Measurements from ENCODE around the gene ALPK3.

Gene ALPK3
- total RNA-seq: 0.26 to 0.60 reads per million in 2 experiments

GRCh38 chr15:84816694-84817465 lies at the start of gene ALPK3:
TSS of gene ALPK3 (plus strand) at chr15:84817356. CDS start at chr15:84817453, 97 bp downstream.
- no peak for DNase-seq (ENCODE audit: low read depth)

- DNase-seq (ENCODE audit: low read depth): no peak
Observed at GRCh38 chr15:84772031-84772430, 45.1 kb upstream of the ALPK3 start.

GRCh38 chr15:84772467-84772866 lies 44.7 kb upstream of the ALPK3 start:
- DNase-seq (ENCODE audit: low read depth): no peak

- no peak for DNase-seq (ENCODE audit: low read depth)
Observed at GRCh38 chr15:84773716-84774115, 43.4 kb upstream of the ALPK3 start.

GRCh38 chr15:84775867-84776449 lies 41.2 kb upstream of the ALPK3 start:
- no peak for DNase-seq (ENCODE audit: low read depth)

GRCh38 chr15:84778194-84778593 lies 39.0 kb upstream of the ALPK3 start:
- no peak for DNase-seq (ENCODE audit: low read depth)

GRCh38 chr15:84780492-84780891 lies 36.7 kb upstream of the ALPK3 start:
- DNase-seq (ENCODE audit: low read depth): no peak

- no peak for DNase-seq (ENCODE audit: low read depth)
Observed at GRCh38 chr15:84781495-84781894, 35.7 kb upstream of the ALPK3 start.

GRCh38 chr15:84782346-84782745 lies 34.8 kb upstream of the ALPK3 start:
- no peak for DNase-seq (ENCODE audit: low read depth)

- DNase-seq (ENCODE audit: low read depth): no peak
Observed at GRCh38 chr15:84783493-84784251, 33.5 kb upstream of the ALPK3 start.

GRCh38 chr15:84784262-84784661 lies 32.9 kb upstream of the ALPK3 start:
- DNase-seq (ENCODE audit: low read depth): no peak

GRCh38 chr15:84785053-84785452 lies 32.1 kb upstream of the ALPK3 start:
- DNase-seq (ENCODE audit: low read depth): no peak

- no peak for DNase-seq (ENCODE audit: low read depth)
Observed at GRCh38 chr15:84788500-84788899, 28.7 kb upstream of the ALPK3 start.

- DNase-seq (ENCODE audit: low read depth): no peak
Observed at GRCh38 chr15:84789762-84790161, 27.4 kb upstream of the ALPK3 start.

- DNase-seq (ENCODE audit: low read depth): no peak
Observed at GRCh38 chr15:84790676-84791075, 26.5 kb upstream of the ALPK3 start.

- no peak for DNase-seq (ENCODE audit: low read depth)
Observed at GRCh38 chr15:84791763-84792162, 25.4 kb upstream of the ALPK3 start.

GRCh38 chr15:84793431-84794161 lies 23.6 kb upstream of the ALPK3 start:
- DNase-seq (ENCODE audit: low read depth): no peak

GRCh38 chr15:84794162-84794547 lies 23.0 kb upstream of the ALPK3 start:
- DNase-seq (ENCODE audit: low read depth): no peak

- no peak for DNase-seq (ENCODE audit: low read depth)
Observed at GRCh38 chr15:84795186-84795585, 22.0 kb upstream of the ALPK3 start.

- no peak for DNase-seq (ENCODE audit: low read depth)
Observed at GRCh38 chr15:84797212-84797611, 19.9 kb upstream of the ALPK3 start.

- DNase-seq (ENCODE audit: low read depth): no peak
Observed at GRCh38 chr15:84797801-84798200, 19.4 kb upstream of the ALPK3 start.

- no peak for DNase-seq (ENCODE audit: low read depth)
Observed at GRCh38 chr15:84798436-84798946, 18.7 kb upstream of the ALPK3 start.

All from T follicular helper cell (primary cell).